Measurements from ENCODE around the gene TRAM2. TPM values are rescaled to one million over a fixed set of nuclear protein-coding genes. Genes with fewer than 3 reads are reported as not detected.

Gene TRAM2
- total and polyA plus RNA-seq, 2 donors (not counting 3 experiments of a cell fraction or from before 2014, with no cell fraction given): 85.7 to 98.6 TPM

DNA sequence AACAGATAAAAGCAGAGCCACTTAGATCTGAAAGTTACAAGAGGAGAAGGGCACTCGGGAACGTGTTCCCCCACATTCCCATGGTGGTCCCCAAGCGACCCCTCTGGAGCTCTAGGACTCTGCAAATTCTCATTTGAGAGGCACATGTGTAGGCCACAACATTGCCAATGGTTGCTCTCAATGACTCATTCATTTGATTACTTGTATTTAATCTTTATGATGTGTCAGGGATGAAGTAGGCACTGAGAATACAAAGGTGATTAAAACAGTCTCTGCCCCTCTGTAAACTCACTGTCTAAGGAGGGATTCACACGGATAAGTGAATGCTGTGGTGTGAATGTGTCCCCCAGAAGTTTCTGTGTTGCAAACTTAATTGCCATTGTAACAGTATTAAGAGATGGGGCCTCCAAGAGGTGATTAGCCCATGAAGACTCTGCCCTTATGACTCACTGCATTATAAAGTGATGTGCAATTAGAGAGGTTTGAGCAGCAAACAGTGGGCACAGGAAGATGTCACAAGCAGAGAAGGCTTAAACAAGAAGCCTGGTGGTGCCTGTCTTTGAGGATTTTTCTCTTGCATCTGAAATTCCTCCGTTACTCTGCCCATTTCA is 34.0 kb upstream of the TRAM2 start:
- FAIRE-seq (no peak), DNase-seq (ENCODE audit: low read depth, low spot score) (no peak)
- Histone ChIP-seq H3K4me1 (ENCODE audit: control insufficient read depth, extremely low read depth, insufficient read depth, low read length) (peaks cover 40% of the 10 kb centered on the region), H3K4me3 (replicated peaks in 1 of 3; ENCODE audit: insufficient read depth in 1 of 3, low read depth in 1 of 3, low read length in 3 of 3) (no peak overlapping the region), H2AFZ (ENCODE audit: low read depth, low read length) (no peak overlapping the region), H3K9ac (replicated peaks; ENCODE audit: extremely low read depth, insufficient read depth, low read length) (no peak overlapping the region), H3K27me3 (ENCODE audit: control insufficient read depth in 2 of 2, insufficient read depth in 2 of 2, low read length in 2 of 2) (no peaks in the 10 kb centered on the region), H3K36me3 (ENCODE audit: control insufficient read depth in 2 of 2, extremely low read depth in 1 of 2, insufficient read depth in 2 of 2, low read length in 2 of 2) (no peaks in the 10 kb centered on the region), H3K79me2 (ENCODE audit: control insufficient read depth, insufficient read depth, low read length) (no peaks in the 10 kb centered on the region), H3K9me3 (replicated peaks; ENCODE audit: control insufficient read depth, insufficient read depth, low read length) (no peaks in the 10 kb centered on the region), H3K4me2 (ENCODE audit: insufficient read depth, low read length) (no peak overlapping the region), H4K20me1 (replicated peaks; ENCODE audit: control insufficient read depth, extremely low read depth, insufficient read depth, low read length) (no peaks in the 10 kb centered on the region), H3K9me1 (replicated peaks; ENCODE audit: control insufficient read depth, extremely low read depth, insufficient read depth, low read length) (no peaks in the 10 kb centered on the region), H3K27ac (ENCODE audit: insufficient read depth, low read depth, low read length) (no peak overlapping the region)
- ChIA-PET POLR2A (no interaction called here), CTCF (no interaction called here)
- dilution Hi-C loops (cut with MboI; ENCODE audit: extremely low pct_ligation_motif_present, low sequenced_read_pairs) (no loop called here), intact Hi-C loops (cut with micrococcal nuclease) (loop anchor here (5.0 kb wide), 1 partner anchor 41 kb away; no protein-coding TSS in a partner anchor)
- no peak for TF ChIP-seq EZH2 (IDR thresholded peaks at IDR 0.05; ENCODE audit: borderline replicate concordance, low read depth, low read length, severe bottlenecking)
- no peak for TF ChIP-seq JUN (IDR thresholded peaks at IDR 0.05; ENCODE audit: borderline replicate concordance, insufficient read depth, insufficient read length, low read depth)
- TF ChIP-seq POLR2AphosphoS5 (IDR thresholded peaks at IDR 0.05; ENCODE audit: insufficient read depth, low read depth, low read length): no peak
- peak; percentile 79 for TF ChIP-seq FOS (IDR thresholded peaks at IDR 0.05; ENCODE audit: borderline replicate concordance, insufficient read depth, low read length)
- BruUV-seq (replicated peaks): no TSS peak

DNA sequence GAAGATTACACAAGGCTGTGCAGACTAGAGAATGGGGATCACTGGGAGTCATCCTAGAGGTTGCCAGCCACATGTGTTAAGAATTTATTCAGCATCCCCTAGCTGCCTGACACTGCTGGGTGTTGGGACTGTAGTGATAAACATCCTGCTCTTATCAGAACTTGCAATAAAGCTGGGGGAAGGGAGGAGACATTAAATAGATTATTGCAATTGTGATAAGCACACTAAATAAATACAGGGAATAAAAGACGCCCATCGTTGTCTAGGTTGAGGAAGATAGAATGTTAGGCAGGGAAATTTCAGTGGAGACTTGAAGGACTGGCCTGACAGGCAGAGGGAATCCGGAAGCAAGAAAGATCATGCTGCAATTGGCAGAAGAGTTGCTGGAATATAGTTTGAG is 33.2 kb upstream of the TRAM2 start:
- Histone ChIP-seq H3K9ac (replicated peaks; ENCODE audit: extremely low read depth, insufficient read depth, low read length) (no peak overlapping the region), H4K20me1 (replicated peaks; ENCODE audit: control insufficient read depth, extremely low read depth, insufficient read depth, low read length) (no peaks in the 10 kb centered on the region), H3K27ac (ENCODE audit: insufficient read depth, low read depth, low read length) (no peak overlapping the region), H3K4me2 (ENCODE audit: insufficient read depth, low read length) (no peak overlapping the region), H3K9me3 (replicated peaks; ENCODE audit: control insufficient read depth, insufficient read depth, low read length) (no peaks in the 10 kb centered on the region), H3K9me1 (replicated peaks; ENCODE audit: control insufficient read depth, extremely low read depth, insufficient read depth, low read length) (no peaks in the 10 kb centered on the region), H2AFZ (ENCODE audit: low read depth, low read length) (peak overlapping the region; percentile 23), H3K4me1 (ENCODE audit: control insufficient read depth, extremely low read depth, insufficient read depth, low read length) (peaks cover 40% of the 10 kb centered on the region), H3K36me3 (ENCODE audit: control insufficient read depth in 2 of 2, extremely low read depth in 1 of 2, insufficient read depth in 2 of 2, low read length in 2 of 2) (no peaks in the 10 kb centered on the region), H3K27me3 (ENCODE audit: control insufficient read depth in 2 of 2, insufficient read depth in 2 of 2, low read length in 2 of 2) (no peaks in the 10 kb centered on the region), H3K79me2 (ENCODE audit: control insufficient read depth, insufficient read depth, low read length) (no peaks in the 10 kb centered on the region), H3K4me3 (replicated peaks in 1 of 3; ENCODE audit: insufficient read depth in 1 of 3, low read depth in 1 of 3, low read length in 3 of 3) (no peak overlapping the region)
- ChIA-PET CTCF (interaction anchor here (0.7 kb wide), 1 partner anchor 42 kb away, joined by 4 read pairs; no protein-coding TSS in a partner anchor), POLR2A (no interaction called here)
- FAIRE-seq: no peak
- no peak for DNase-seq (ENCODE audit: low read depth, low spot score)
- intact Hi-C loops (cut with micrococcal nuclease) (loop anchor here (5.0 kb wide), 1 partner anchor 42 kb away; no protein-coding TSS in a partner anchor), dilution Hi-C loops (cut with MboI; ENCODE audit: extremely low pct_ligation_motif_present, low sequenced_read_pairs) (no loop called here)
- no peak for TF ChIP-seq POLR2AphosphoS5 (IDR thresholded peaks at IDR 0.05; ENCODE audit: insufficient read depth, low read depth, low read length)
- peak; percentile 45 for TF ChIP-seq GATA2 (IDR thresholded peaks at IDR 0.05; ENCODE audit: insufficient read depth, insufficient read length, low read depth, low read length)
- TF ChIP-seq, protein P1, sequence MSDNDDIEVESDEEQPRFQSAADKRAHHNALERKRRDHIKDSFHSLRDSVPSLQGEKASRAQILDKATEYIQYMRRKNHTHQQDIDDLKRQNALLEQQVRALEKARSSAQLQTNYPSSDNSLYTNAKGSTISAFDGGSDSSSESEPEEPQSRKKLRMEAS (IDR thresholded peaks at IDR 0.05; ENCODE audit: insufficient read depth, insufficient read length): no peak
- no peak for TF ChIP-seq FOS (IDR thresholded peaks at IDR 0.05; ENCODE audit: borderline replicate concordance, insufficient read depth, low read length)
- no peak for TF ChIP-seq MYC (IDR thresholded peaks at IDR 0.05; ENCODE audit: low read depth, low read length)
- TF ChIP-seq JUN (IDR thresholded peaks at IDR 0.05; ENCODE audit: borderline replicate concordance, insufficient read depth, insufficient read length, low read depth): no peak
- no peak for TF ChIP-seq POLR2A (IDR thresholded peaks at IDR 0.05; ENCODE audit: low read depth, low read length)
- TF ChIP-seq EZH2 (IDR thresholded peaks at IDR 0.05; ENCODE audit: borderline replicate concordance, low read depth, low read length, severe bottlenecking): no peak
- no TSS peak for BruUV-seq (replicated peaks)

Measured in endothelial cell of umbilical vein (primary cell).